Muscle layer of duodenum (tissue), 2 donors: ENCODE data around the gene TMEM163.
"Not testable (repeated sequence)": the region's sequence is repeated elsewhere in the genome, so short reads cannot be mapped to it uniquely, and the experiment has no call there.

Experiments used
- H3K27ac ChIP-seq: one replicate; pipeline ENCODE4 v1.7.0; 2013; ENCODE audit warnings: mild to moderate bottlenecking, low read length
- H3K27me3 ChIP-seq: one replicate; pipeline ENCODE4 v1.7.0; 2013; ENCODE audit warnings: low read depth, mild to moderate bottlenecking, control low read depth, low read length
- H3K36me3 ChIP-seq, 2 donors: one replicate each; pipeline ENCODE4 v1.7.0; 2013; ENCODE audit warnings: low read length in 2 of 2, control low read depth in 1 of 2, mild to moderate bottlenecking in 1 of 2; ENCODE audit not compliant: insufficient read depth in 2 of 2, control insufficient read depth in 1 of 2
- H3K4me1 ChIP-seq, 2 donors: one replicate each; pipeline ENCODE4 v1.7.0; 2013; ENCODE audit warnings: low read length in 2 of 2, mild to moderate bottlenecking in 2 of 2, control low read depth in 1 of 2, moderate library complexity in 1 of 2; ENCODE audit not compliant: insufficient read depth in 2 of 2, control insufficient read depth in 1 of 2
- H3K4me3 ChIP-seq, 2 donors: one replicate each; pipeline ENCODE4 v1.7.0; 2013; ENCODE audit warnings: low read length in 2 of 2, low read depth in 1 of 2, mild to moderate bottlenecking in 1 of 2
- H3K9me3 ChIP-seq, 2 donors: one replicate each; pipeline ENCODE4 v1.7.0; 2013; ENCODE audit warnings: low read length in 2 of 2, control low read depth in 1 of 2, mild to moderate bottlenecking in 1 of 2; ENCODE audit not compliant: control insufficient read depth in 1 of 2
- donor health status: healthy.

The TMEM163 gene

GRCh38 chr2:134493797-134494196 lies 225.0 kb downstream of the TMEM163 start:
- no peaks in the 10 kb centered on the region for H3K9me3 ChIP-seq
- no peaks in the 10 kb centered on the region for H3K4me1 ChIP-seq
- H3K36me3 ChIP-seq, result no peaks in the 10 kb centered on the region
- H3K27ac ChIP-seq, result no peak overlapping the region
- H3K27me3 ChIP-seq, result no peaks in the 10 kb centered on the region
- H3K4me3 ChIP-seq, result no peak overlapping the region

GRCh38 chr2:134491771-134492441 lies 226.9 kb downstream of the TMEM163 start:
- Histone ChIP-seq H3K9me3 (no peaks in the 10 kb centered on the region), H3K4me3 (no peak overlapping the region), H3K27me3 (no peaks in the 10 kb centered on the region), H3K36me3 (no peaks in the 10 kb centered on the region), H3K27ac (no peak overlapping the region), H3K4me1 (no peaks in the 10 kb centered on the region)

- no peak overlapping the region for H3K4me3 ChIP-seq
- no peaks in the 10 kb centered on the region for H3K9me3 ChIP-seq
- no peaks in the 10 kb centered on the region for H3K36me3 ChIP-seq
- no peak overlapping the region for H3K27ac ChIP-seq
- H3K4me1 ChIP-seq, result no peaks in the 10 kb centered on the region
- no peaks in the 10 kb centered on the region for H3K27me3 ChIP-seq
Observed at GRCh38 chr2:134491022-134491421, 227.8 kb downstream of the TMEM163 start.

- H3K27me3 ChIP-seq, result no peaks in the 10 kb centered on the region
- H3K36me3 ChIP-seq, result no peaks in the 10 kb centered on the region
- H3K4me1 ChIP-seq, result no peaks in the 10 kb centered on the region
- no peak overlapping the region for H3K4me3 ChIP-seq
- H3K9me3 ChIP-seq, result no peaks in the 10 kb centered on the region
- H3K27ac ChIP-seq, result no peak overlapping the region
Observed at GRCh38 chr2:134490559-134490958, 228.2 kb downstream of the TMEM163 start.

GRCh38 chr2:134489732-134490384 lies 228.9 kb downstream of the TMEM163 start:
- no peak overlapping the region for H3K4me3 ChIP-seq
- no peak overlapping the region for H3K27ac ChIP-seq
- H3K9me3 ChIP-seq, result no peaks in the 10 kb centered on the region
- H3K36me3 ChIP-seq, result no peaks in the 10 kb centered on the region
- no peaks in the 10 kb centered on the region for H3K4me1 ChIP-seq
- no peaks in the 10 kb centered on the region for H3K27me3 ChIP-seq

GRCh38 chr2:134482766-134483340 lies 235.9 kb downstream of the TMEM163 start:
- H3K27me3 ChIP-seq, result no peaks in the 10 kb centered on the region
- H3K4me1 ChIP-seq, result no peaks in the 10 kb centered on the region
- no peak overlapping the region for H3K4me3 ChIP-seq

GRCh38 chr2:134482131-134482723 lies 236.6 kb downstream of the TMEM163 start:
- Histone ChIP-seq H3K27ac (no peak overlapping the region), H3K9me3 (no peaks in the 10 kb centered on the region), H3K27me3 (no peaks in the 10 kb centered on the region), H3K4me1 (no peaks in the 10 kb centered on the region), H3K36me3 (no peaks in the 10 kb centered on the region), H3K4me3 (no peak overlapping the region)

More at GRCh38 chr2:134482766-134483340, 235.9 kb downstream of the TMEM163 start:
- Histone ChIP-seq H3K36me3 (no peaks in the 10 kb centered on the region), H3K27ac (no peak overlapping the region), H3K9me3 (no peaks in the 10 kb centered on the region)

- no peak overlapping the region for H3K4me3 ChIP-seq
Observed at GRCh38 chr2:134479696-134480330, 239.0 kb downstream of the TMEM163 start.

GRCh38 chr2:134476982-134477381 lies 241.8 kb downstream of the TMEM163 start:
- H3K27me3 ChIP-seq, H3K9me3 ChIP-seq, H3K4me3 ChIP-seq, H3K36me3 ChIP-seq, H3K4me1 ChIP-seq, H3K27ac ChIP-seq: not testable (repeated sequence)

More at GRCh38 chr2:134479696-134480330, 239.0 kb downstream of the TMEM163 start:
- Histone ChIP-seq H3K9me3 (no peaks in the 10 kb centered on the region), H3K27me3 (no peaks in the 10 kb centered on the region), H3K27ac (no peak overlapping the region), H3K36me3 (no peaks in the 10 kb centered on the region), H3K4me1 (no peaks in the 10 kb centered on the region)

- Histone ChIP-seq H3K4me3 (no peak overlapping the region), H3K4me1 (no peaks in the 10 kb centered on the region), H3K27me3 (no peaks in the 10 kb centered on the region), H3K9me3 (no peaks in the 10 kb centered on the region), H3K27ac (no peak overlapping the region), H3K36me3 (no peaks in the 10 kb centered on the region)
Observed at GRCh38 chr2:134470561-134471168, 248.1 kb downstream of the TMEM163 start.
